ENCODE data around the gene USP3.

The USP3 gene

GRCh38 chr15:63504247-63504978, at the start of gene USP3:
USP3 (plus strand) TSS chr15:63504593; CDS start chr15:63504740, 147 bp downstream.
- DNase-seq (ENCODE audit: low read depth in 2 of 2) = peak; percentile 90 to 92

- no peak for DNase-seq (ENCODE audit: low read depth in 2 of 2)
Measured at GRCh38 chr15:63456258-63456657, 48.1 kb upstream of the USP3 start.

GRCh38 chr15:63457379-63457778, 47.0 kb upstream of the USP3 start:
- DNase-seq (ENCODE audit: low read depth in 2 of 2) = no peak

- DNase-seq (ENCODE audit: low read depth in 2 of 2) = no peak
Measured at GRCh38 chr15:63458026-63458425, 46.4 kb upstream of the USP3 start.

- no peak for DNase-seq (ENCODE audit: low read depth in 2 of 2)
Measured at GRCh38 chr15:63458794-63459395, 45.5 kb upstream of the USP3 start.

- DNase-seq (ENCODE audit: low read depth in 2 of 2) = no peak
Measured at GRCh38 chr15:63460210-63461155, 43.9 kb upstream of the USP3 start.

- no peak for DNase-seq (ENCODE audit: low read depth in 2 of 2)
Measured at GRCh38 chr15:63461230-63461985, 43.0 kb upstream of the USP3 start.

- DNase-seq (ENCODE audit: low read depth in 2 of 2) = no peak
Measured at GRCh38 chr15:63462088-63462487, 42.3 kb upstream of the USP3 start.

GRCh38 chr15:63463036-63463435, 41.4 kb upstream of the USP3 start:
- DNase-seq (ENCODE audit: low read depth in 2 of 2) = no peak

GRCh38 chr15:63463793-63464192, 40.6 kb upstream of the USP3 start:
- DNase-seq (ENCODE audit: low read depth in 2 of 2) = no peak

GRCh38 chr15:63465104-63465503, 39.3 kb upstream of the USP3 start:
- DNase-seq (ENCODE audit: low read depth in 2 of 2) = no peak

- peak in 1 of 2 donors; percentile 50 for DNase-seq (ENCODE audit: low read depth in 2 of 2)
Measured at GRCh38 chr15:63466378-63467192, 37.8 kb upstream of the USP3 start.

- no peak for DNase-seq (ENCODE audit: low read depth in 2 of 2)
Measured at GRCh38 chr15:63469190-63469589, 35.2 kb upstream of the USP3 start.

- DNase-seq (ENCODE audit: low read depth in 2 of 2) = no peak
Measured at GRCh38 chr15:63469984-63470383, 34.4 kb upstream of the USP3 start.

- DNase-seq (ENCODE audit: low read depth in 2 of 2) = no peak
Measured at GRCh38 chr15:63473007-63473748, 31.2 kb upstream of the USP3 start.

GRCh38 chr15:63473749-63473998, 30.7 kb upstream of the USP3 start:
- DNase-seq (ENCODE audit: low read depth in 2 of 2) = no peak

- DNase-seq (ENCODE audit: low read depth in 2 of 2) = peak in 1 of 2 donors; percentile 46
Measured at GRCh38 chr15:63473999-63474809, 30.2 kb upstream of the USP3 start.

- DNase-seq (ENCODE audit: low read depth in 2 of 2) = no peak
Measured at GRCh38 chr15:63474810-63475316, 29.5 kb upstream of the USP3 start.

- DNase-seq (ENCODE audit: low read depth in 2 of 2) = no peak
Measured at GRCh38 chr15:63475707-63476106, 28.7 kb upstream of the USP3 start.

Data from activated CD4-positive, alpha-beta T cell treated with anti-CD3 and anti-CD28 coated beads for 24 hours (primary cell).